Breast epithelium (tissue), 4 donors: ENCODE measurements around the gene ATG5. TPM values are rescaled to one million over a fixed set of nuclear protein-coding genes. Genes with fewer than 3 reads are reported as not detected.

ENCODE experiments used
- DNase-seq, 2 donors: peaks; one replicate each; pipeline ENCODE4 v3.0.0-alpha.2; 2019; ENCODE audit warnings: low spot score in 2 of 2
- H3K27ac ChIP-seq, 2 donors: fragments of 200-600 bp; sonication (generic) in 1 of 2; one replicate each; pipeline ENCODE4 v1.5.1; 2016 to 2019; ENCODE audit warnings: mild to moderate bottlenecking in 1 of 2
- H3K27me3 ChIP-seq, 2 donors: fragments of 200-600 bp; sonication (generic) in 1 of 2; one replicate each; pipeline versions ENCODE4 v1.5.1 to v1.6.0; 2017 to 2019; ENCODE audit warnings: control low read depth in 1 of 2, mild to moderate bottlenecking in 1 of 2
- H3K36me3 ChIP-seq: fragments of 200-600 bp; one replicate; pipeline ENCODE4 v1.5.1; 2019
- H3K4me1 ChIP-seq, 2 donors: fragments of 200-600 bp; sonication (generic); one replicate each; pipeline ENCODE4 v1.5.1; 2016 to 2019; ENCODE audit warnings: control low read depth in 1 of 2
- H3K4me3 ChIP-seq, 3 donors: fragments of 200-600 bp; sonication (generic); 1 replicate in 2 of 3; 2 replicates in 1 of 3; pipeline ENCODE4 v1.5.1; 2016 to 2019; ENCODE audit warnings: mild to moderate bottlenecking in 3 of 3, moderate library complexity in 2 of 3
- H3K9me3 ChIP-seq, 2 donors: fragments of 200-600 bp; sonication (generic) in 1 of 2; one replicate each; pipeline ENCODE4 v1.5.1; 2016 to 2019; ENCODE audit warnings: control low read depth in 1 of 2
- POLR2A ChIP-seq: fragments of 450-650 bp; IDR thresholded peaks from one replicate; pipeline ENCODE4 v1.6.1; 2016; ENCODE audit warnings: antibody characterized with exemption, mild to moderate bottlenecking, moderate library complexity
- POLR2AphosphoS5 ChIP-seq, 3 donors: sonication (generic); formaldehyde crosslinking; IDR thresholded peaks; one replicate each; pipeline ENCODE4 v1.6.1; 2017; ENCODE audit warnings: antibody characterized with exemption in 3 of 3
- intact Hi-C: fragments of 100-400 bp; cut with DNase I; formaldehyde crosslinking; loops from one replicate; pipeline ENCODE4 v1.15.1; 2023; ENCODE audit warnings: low total_unique reads
- total RNA-seq, 3 donors: library from RNA; depleted of rRNA; stranded (reverse); fragments of >200 nt; gene quantifications; one replicate each; pipeline ENCODE4 v1.1.0, GENCODE V29; 2016
- TF ChIP-seq, protein P1 (sequence below), 3 donors: fragments of 450-650 bp; IDR thresholded peaks; one replicate each; pipeline ENCODE4 v1.5.1; 2016 to 2017; ENCODE audit warnings: antibody characterized with exemption in 3 of 3, mild to moderate bottlenecking in 3 of 3, moderate library complexity in 3 of 3

The ATG5 gene
- total RNA-seq, 3 donors from 2014 or later, result 35.8 to 51.1 (median 45.9) TPM

DNA sequence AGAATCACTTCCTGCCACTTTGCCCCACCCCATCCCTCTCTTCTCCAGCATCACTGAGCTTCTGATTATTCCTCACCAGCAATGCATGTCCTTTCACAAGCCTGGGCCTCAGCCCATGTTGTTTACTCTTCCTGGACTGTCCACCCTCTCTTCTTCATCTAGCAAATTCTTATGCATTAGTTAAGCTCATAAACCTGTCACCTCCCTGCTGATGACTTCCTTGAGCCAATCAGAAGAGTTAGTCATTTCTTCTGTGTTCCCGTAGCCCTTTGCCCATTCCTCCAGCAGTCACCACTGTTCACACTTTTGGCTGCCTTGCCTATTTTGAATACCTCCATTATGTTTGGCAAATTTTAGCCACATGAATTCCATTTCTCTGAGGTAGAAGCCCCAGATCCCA lies 30.8 kb upstream of the ATG5 start:
- no peak for DNase-seq

DNA sequence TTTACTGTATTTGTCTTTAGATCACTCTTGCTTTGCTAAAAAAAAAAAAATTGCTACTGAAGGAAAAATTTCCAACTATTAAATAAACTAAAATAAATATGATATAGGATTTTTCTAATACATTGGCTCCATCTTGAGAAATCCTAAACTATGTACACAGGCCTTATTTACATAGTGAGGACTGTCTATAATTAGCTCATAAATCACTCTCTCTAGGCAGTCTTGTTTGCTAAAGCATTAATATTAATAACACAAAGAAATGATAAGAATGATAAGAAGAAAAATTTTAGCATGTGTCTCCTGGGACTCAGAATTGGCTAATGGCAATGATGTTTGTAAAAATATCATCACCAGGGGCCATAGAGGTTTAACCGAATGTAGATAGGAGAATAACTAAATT lies 21.7 kb upstream of the ATG5 start:
- intact Hi-C loops, result loop anchor here (10.0 kb wide), 1 partner anchor 648 kb away; no protein-coding TSS in a partner anchor
- H3K9me3 ChIP-seq, result no peaks in the 10 kb centered on the region
- no peaks in the 10 kb centered on the region for H3K36me3 ChIP-seq
- no peaks in the 10 kb centered on the region for H3K27me3 ChIP-seq
- DNase-seq, result no peak
- TF ChIP-seq POLR2AphosphoS5 (IDR thresholded peaks at IDR 0.05), result no peak
- no peak for TF ChIP-seq POLR2A
- TF ChIP-seq, protein P1, sequence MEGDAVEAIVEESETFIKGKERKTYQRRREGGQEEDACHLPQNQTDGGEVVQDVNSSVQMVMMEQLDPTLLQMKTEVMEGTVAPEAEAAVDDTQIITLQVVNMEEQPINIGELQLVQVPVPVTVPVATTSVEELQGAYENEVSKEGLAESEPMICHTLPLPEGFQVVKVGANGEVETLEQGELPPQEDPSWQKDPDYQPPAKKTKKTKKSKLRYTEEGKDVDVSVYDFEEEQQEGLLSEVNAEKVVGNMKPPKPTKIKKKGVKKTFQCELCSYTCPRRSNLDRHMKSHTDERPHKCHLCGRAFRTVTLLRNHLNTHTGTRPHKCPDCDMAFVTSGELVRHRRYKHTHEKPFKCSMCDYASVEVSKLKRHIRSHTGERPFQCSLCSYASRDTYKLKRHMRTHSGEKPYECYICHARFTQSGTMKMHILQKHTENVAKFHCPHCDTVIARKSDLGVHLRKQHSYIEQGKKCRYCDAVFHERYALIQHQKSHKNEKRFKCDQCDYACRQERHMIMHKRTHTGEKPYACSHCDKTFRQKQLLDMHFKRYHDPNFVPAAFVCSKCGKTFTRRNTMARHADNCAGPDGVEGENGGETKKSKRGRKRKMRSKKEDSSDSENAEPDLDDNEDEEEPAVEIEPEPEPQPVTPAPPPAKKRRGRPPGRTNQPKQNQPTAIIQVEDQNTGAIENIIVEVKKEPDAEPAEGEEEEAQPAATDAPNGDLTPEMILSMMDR (IDR thresholded peaks at IDR 0.05), result no peak
- no peak overlapping the region for H3K27ac ChIP-seq
- no peaks in the 10 kb centered on the region for H3K4me1 ChIP-seq
- no peak overlapping the region for H3K4me3 ChIP-seq

More for the DNA sequence above, 30.8 kb upstream of the ATG5 start:
- Histone ChIP-seq H3K27me3 (peaks cover 0 to 4% of the 10 kb centered on the region in 2 donors), H3K4me3 (no peak overlapping the region), H3K27ac (no peak overlapping the region), H3K36me3 (no peaks in the 10 kb centered on the region), H3K4me1 (no peaks in the 10 kb centered on the region), H3K9me3 (no peaks in the 10 kb centered on the region)
- intact Hi-C loops, result no loop called here
- TF ChIP-seq, protein P1 (IDR thresholded peaks at IDR 0.05), result no peak
- TF ChIP-seq POLR2A (no peak), POLR2AphosphoS5 (IDR thresholded peaks at IDR 0.05) (no peak)

DNA sequence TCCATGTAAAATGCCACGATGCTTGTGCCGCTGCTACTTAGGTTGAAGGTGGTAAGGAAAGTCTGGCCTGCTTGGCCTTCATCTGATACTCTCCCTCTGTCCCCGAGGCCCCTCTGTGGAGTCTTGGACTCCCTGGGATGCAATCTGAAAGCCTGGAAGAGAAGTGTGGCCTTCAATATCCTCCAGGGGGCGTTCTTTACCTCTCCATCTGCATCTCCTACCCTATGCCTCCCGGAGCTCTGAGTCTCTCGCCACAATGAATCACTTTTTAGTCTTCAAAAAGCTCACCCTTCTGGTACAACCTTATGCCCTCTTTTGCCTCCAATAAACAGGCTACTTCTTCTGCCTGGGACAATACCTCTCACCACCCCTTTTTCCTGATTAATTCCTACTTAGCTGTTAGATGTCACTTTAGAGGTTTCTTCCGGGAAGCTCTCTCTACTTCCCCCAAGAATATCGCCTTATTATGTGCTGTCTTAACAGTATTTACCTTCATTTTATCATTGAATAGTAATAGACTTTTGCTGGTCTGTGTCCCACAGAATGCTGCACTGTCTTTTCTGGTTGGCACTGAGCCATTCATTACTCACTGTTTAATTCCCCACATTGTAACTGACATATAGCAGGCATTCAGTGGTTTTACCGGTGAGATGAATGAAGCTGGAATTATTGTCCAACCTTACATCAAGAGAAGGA lies 13.9 kb upstream of the ATG5 start:
- no peaks in the 10 kb centered on the region for H3K4me1 ChIP-seq
- no peaks in the 10 kb centered on the region for H3K27me3 ChIP-seq
- peak overlapping the region in 1 of 2 donors; percentile 14 for H3K27ac ChIP-seq
- H3K36me3 ChIP-seq, result no peaks in the 10 kb centered on the region
- no peaks in the 10 kb centered on the region for H3K9me3 ChIP-seq
- intact Hi-C loops, result loop anchor here (10.0 kb wide), 1 partner anchor 655 kb away; no protein-coding TSS in a partner anchor
- no peak overlapping the region for H3K4me3 ChIP-seq
- TF ChIP-seq, protein P1 (IDR thresholded peaks at IDR 0.05), result peak; percentile 51 to 79 (median 66)
- TF ChIP-seq POLR2A, result no peak
- DNase-seq, result peak in 1 of 2 donors; percentile 54

DNA sequence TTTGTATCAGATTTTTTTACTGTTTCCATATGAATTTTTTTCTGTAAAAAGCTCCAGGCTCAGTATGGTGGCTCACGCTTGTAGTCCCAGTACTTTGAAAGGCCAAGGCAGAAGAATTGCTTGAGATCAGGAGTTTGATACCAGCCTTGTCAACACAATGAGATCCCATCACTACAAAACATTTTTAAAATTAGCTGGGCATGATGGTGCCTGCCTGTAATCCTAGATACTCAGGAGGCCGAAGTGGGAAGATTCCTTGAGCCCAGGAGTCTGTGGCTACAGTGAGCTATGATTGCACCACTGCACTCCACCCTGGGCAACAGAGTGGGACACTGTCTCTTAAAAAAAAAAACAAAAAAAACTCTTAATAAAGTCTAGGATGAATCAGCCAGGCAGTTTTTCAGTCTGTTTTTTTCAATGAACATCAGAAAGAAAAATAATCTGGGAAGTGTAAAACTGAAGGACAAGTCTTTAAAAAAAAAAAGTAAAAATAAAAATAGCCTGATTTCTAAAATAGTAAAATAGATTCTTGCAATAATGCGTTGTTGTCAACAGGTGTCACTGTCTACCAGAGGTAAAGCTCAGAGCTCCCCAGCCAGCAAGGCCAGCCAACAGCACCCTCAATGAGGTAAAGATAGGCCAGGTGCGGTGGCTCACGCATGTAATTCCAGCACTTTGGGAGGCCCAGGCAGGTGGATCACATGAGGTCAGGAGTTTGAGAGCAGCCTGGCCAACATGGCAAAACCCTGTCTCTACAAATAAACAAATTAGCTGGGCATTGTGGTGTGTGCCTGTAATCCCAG lies 9.3 kb upstream of the ATG5 start:
- Histone ChIP-seq H3K27me3 (no peaks in the 10 kb centered on the region), H3K9me3 (no peaks in the 10 kb centered on the region), H3K27ac (no peak overlapping the region), H3K4me1 (no peaks in the 10 kb centered on the region), H3K36me3 (no peaks in the 10 kb centered on the region), H3K4me3 (no peak overlapping the region)
- DNase-seq, result peak in 1 of 2 donors; percentile 35
- TF ChIP-seq, protein P1 (IDR thresholded peaks at IDR 0.05), result peak; percentile 54 to 62 (median 56)
- TF ChIP-seq POLR2AphosphoS5 (IDR thresholded peaks at IDR 0.05), result no peak
- no peak for TF ChIP-seq POLR2A
- intact Hi-C loops, result no loop called here
